Cerebellar cortex (tissue), 1 donor: ENCODE data around the gene ASPDH.
A peak's percentile ranks its signal among the peaks of the same experiment; 100 is the strongest.

Experiments
- DNase-seq: peaks from one replicate; pipeline ENCODE4 v3.0.0-alpha.2; 2015; ENCODE audit warnings: low spot score

ASPDH gene

GRCh38 chr19:50496189-50497021, 17.3 kb downstream of the ASPDH start:
- DNase-seq: peak; percentile 32

DNA sequence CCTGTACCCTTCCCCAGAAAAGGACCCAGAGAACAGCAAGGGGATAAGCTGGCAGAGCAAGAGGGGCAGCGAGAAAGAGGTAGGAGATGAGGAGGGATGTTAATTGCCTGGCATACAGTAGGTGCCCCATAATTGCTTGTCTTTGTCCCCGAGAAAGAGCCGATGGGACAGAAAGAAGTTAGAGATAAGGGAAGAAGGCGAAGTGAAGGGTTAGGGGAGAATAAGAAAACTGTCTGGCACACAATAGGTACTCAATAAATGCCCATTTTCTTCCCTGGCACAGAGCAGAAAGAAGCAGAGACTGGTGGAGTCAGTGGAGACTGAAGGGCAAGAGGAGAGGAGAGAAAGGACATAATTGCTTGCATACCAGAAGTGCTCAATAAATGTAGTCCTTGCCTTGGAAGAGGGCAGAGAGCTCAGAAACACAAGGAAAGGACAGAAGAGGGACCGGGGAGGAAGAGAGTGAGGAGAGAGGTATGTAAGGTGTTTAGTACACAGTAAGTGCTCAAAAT, 18.6 kb downstream of the ASPDH start:
- no peak for DNase-seq

DNA sequence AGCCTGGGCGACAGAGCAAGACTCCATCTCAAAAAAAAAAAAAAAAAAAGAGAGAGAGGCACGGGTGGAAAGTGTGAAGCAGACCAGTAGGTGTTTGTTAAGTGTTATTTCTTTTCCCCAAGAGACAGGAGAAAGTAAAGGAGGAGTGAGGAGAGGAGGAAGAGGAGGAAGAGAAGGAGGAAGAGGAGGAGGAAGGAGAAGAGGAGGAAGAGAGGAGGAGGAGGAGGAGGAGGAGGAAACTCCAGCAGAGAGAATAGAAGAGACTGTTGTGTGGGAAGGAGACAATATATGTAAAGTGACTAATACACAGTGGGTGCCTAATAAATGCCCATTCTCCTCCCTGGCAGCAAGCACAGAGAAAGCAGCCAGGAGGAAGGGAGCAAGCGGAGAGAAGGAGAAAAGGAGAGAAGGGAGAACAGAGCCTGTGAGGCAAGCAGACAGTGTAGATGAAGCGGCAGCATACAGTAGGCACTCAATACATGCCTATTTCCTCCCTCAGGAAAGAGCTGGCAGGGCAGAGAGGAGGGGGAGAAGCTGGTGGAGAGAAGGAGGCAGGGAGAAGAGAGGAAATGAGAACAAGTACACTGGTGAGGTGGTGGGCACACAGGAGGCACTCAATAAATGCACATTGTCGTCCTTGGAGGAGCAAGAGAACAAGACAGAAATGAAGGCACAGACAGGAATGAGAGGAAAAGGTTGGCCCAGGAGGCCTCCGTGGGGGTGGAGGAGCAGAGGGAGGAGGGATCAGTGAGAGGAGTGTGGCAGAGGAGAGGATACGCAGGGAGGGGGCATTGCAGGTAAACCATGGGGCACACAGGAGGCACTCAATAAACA, 19.3 kb downstream of the ASPDH start:
- DNase-seq: no peak

- no peak for DNase-seq
Measured at GRCh38 chr19:50493171-50493570, 20.5 kb downstream of the ASPDH start.

DNA sequence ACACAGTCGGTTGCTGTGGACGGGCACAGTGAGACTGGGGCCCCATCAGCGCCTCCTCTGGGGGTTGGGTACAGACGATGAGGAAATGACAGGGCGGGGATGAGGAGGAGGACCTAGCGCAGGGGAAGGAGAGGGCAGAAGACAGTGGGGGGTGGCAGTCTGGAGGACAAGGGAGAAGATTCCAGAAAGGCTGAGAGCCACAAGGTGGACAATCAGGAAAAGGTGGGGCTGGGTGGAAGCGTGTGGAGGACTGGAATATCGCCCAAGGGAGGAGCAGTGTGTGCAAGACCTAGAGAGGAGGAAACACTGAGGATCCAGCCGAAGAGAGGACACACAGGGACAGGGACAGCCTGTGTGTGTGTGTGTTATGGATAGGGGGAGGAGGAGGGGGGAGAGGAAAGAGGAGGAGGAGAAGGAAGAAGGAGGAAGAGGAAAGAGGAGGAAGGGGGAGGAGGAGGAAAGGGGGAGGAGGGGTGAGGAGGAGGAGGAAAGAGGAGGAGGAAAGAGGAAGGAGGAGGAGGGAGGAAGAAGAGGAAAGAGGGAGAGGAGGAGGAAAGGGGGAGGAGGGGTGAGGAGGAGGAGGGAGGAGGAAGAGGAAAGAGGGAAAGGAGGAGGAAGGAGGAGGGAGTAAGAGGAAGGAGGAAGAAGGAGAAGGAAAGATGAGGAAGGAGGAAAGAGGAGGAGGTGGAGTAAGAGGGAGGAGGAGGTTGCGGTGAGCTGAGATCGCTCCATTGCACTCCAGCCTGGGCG, 21.2 kb downstream of the ASPDH start:
- DNase-seq: no peak

GRCh38 chr19:50490991-50491472, 22.7 kb downstream of the ASPDH start:
- DNase-seq: no peak

DNA sequence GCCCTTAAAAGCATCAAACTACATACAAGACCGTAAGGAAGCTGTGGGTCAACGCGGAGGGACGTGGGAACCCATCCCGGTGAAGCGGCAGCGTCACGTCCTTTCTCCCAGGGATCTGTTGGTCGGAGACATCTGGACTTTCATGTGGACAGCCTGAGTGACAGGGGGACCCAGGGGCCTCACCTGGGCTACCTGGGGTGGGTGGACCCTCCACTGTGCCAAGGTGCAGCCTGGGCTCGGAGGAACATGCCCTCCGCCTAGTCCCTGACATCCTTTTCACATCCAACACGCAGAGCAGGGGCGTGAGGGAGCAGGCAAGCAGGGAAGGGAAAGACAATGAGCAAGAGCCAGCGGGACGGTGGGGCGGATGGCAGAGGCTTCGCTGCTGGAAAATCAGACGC, 23.3 kb downstream of the ASPDH start:
- DNase-seq: no peak

- no peak for DNase-seq
Measured at GRCh38 chr19:50489461-50490011, 24.2 kb downstream of the ASPDH start.

GRCh38 chr19:50488389-50489194, 25.1 kb downstream of the ASPDH start:
- no peak for DNase-seq

- peak; percentile 67 for DNase-seq
Measured at GRCh38 chr19:50486823-50487515, 26.7 kb downstream of the ASPDH start.

DNA sequence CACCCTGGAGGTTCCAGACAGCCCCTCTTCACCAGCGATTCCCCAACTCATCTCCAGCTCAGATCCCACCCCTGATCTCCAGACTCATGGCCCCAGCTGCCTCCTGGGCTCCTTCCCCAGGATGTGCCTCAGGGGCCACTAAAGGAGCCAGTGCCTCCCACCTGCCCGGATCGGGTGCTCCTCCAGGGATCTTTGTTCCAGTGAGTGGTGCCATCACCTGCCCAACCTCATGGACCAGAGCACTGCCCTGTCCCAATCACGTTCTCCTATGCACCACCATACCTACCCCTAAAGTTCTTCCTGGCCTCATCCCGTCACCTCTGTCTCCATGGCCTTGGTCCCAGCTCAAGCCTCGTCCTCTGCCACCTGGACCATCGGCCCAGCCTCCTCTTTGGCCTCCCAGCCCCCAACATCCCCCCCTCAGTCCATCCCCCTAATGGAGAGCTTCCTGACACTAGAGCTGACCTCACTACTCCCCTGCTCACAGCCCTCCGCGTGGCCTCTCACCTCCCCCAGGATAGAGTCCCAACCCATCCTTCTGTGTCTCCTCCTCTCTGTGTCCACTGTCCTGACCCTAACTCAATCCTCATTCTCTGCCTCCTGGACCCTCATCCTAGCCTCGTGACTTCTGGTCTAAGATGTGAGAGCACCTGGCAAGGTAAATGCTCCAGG, 28.3 kb downstream of the ASPDH start:
- no peak for DNase-seq

GRCh38 chr19:50482916-50483315, 30.8 kb downstream of the ASPDH start:
- no peak for DNase-seq

DNA sequence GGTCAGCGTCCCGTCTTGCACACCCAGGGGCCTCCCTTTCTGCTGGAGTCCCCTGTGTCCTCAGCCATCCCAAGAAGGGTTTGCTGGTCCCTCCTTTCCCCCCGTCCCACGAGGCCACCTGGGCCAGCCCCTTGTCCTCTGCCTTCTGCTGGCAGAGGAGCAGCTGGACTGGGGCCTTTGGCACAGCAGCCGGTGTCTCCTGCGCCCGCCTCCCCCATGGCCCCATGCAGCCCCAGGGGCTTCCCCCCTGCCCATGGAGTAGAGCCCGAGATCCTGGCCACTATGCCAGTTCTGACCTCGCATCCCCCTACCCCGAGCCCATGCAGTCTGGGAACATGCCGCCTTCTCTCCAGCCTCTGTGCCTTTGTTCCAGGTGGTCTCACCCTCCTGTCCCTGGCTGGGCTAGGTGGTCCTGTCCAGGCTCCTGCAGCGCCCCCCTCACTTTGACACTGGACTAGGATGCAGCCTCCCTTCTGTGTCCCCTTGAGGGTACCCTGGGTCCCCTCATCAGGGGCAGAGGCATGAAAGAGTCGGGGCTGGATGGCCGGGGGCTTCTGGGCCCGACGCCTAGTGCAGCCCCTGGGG, 31.4 kb downstream of the ASPDH start:
- DNase-seq: no peak

DNA sequence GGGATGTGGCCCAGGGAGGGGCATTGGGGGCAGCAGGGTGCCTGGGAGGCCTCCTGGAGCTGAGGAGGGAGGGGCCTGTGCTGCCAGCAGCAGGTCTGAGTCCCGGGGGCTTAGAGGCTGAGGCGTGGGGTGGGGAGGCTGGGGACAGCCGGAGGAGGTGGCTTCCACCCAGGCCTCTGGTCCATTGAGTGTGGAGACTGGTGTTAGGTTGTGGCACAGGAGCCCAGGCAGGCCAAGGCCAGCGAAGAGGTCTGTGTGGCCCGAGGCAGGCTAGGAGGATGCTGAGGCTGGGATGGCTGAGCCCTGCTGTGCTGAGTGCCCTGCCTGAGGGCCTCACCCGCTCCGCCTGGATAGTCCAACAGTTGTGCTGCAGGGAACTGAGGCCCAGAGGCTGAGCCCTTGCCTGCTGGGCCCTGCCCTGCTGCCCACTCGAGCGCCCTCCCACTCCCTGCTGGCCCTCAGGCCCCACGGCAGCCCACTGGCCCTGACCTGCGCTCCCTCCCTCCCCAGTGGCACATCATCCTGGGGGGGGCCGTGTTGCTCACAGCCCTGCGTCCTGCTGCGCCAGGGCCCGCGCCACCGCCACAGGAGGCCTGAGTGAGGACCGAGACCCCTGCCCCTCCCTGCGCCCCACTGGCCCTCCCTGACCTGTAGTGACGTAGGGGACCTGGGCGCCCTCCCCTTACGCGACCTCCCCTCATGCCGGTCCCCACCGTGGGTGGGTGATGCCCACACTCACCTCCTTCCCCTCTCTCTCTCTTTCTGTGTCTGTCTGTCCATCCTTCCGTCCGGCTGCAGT, 32.2 kb downstream of the ASPDH start:
- DNase-seq: no peak

DNA sequence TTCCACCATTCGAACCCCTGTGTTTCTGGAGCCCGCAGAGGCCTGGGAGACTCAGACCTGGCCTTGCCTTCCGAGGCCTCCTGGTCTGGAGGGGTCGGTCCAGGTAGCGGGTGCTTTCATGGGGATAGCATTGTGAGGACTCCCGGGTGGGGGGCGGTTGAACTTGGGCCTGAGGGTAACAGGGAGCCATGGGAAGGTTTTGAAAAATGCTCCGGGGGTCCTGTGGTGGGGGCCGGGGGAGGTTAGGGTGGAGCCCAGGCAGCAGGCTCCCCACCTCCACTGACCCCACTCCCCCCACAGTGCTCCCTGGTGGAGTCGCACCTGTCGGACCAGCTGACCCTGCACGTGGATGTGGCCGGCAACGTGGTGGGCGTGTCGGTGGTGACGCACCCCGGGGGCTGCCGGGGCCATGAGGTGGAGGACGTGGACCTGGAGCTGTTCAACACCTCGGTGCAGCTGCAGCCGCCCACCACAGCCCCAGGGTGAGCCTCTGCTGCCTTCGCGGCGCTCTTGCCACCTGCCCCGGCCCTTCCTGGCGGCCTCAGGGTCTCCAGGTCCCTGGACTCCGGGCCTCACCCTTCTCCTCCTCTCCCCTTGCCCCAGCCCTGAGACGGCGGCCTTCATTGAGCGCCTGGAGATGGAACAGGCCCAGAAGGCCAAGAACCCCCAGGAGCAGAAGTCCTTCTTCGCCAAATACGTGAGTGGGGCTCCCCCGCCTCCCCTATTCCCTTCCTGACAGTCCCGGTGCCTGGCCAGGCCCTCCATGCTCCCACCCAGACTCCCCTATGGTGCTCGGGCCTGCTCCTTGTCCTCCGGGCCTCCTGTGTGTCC, 33.2 kb downstream of the ASPDH start:
- no peak for DNase-seq

GRCh38 chr19:50479761-50480251, 33.9 kb downstream of the ASPDH start:
- DNase-seq: no peak
